H9 (cell line): Measurements from ENCODE around the gene ZNF3. TPM values are rescaled to one million over a fixed set of nuclear protein-coding genes. Genes with fewer than 3 reads are reported as not detected.

Experiments used
- DNase-seq: peaks from one replicate; pipeline ENCODE4 v3.0.0-alpha.2; 2017
- H2AFZ ChIP-seq: one replicate; pipeline ENCODE4 v1.6.1; 2013; ENCODE audit warnings: mild to moderate bottlenecking, low read length, control low read depth, moderate library complexity
- H2AK5ac ChIP-seq: 2 replicates; pipeline ENCODE4 v1.6.1; 2013; ENCODE audit warnings: low read length, control low read depth, mixed read lengths; ENCODE audit not compliant: insufficient read length
- H2BK120ac ChIP-seq: one replicate; pipeline ENCODE4 v1.6.1; 2013; ENCODE audit warnings: low read depth, mild to moderate bottlenecking, low read length, control low read depth, inconsistent platforms; ENCODE audit not compliant: poor library complexity, severe bottlenecking
- H2BK12ac ChIP-seq: 2 replicates; pipeline ENCODE4 v1.6.1; 2013; ENCODE audit warnings: low read length, control low read depth, mixed read lengths, low read depth; ENCODE audit not compliant: insufficient read length
- H2BK15ac ChIP-seq: 2 replicates; pipeline ENCODE4 v1.6.1; 2013; ENCODE audit warnings: low read depth, low read length, control low read depth
- H2BK20ac ChIP-seq: one replicate; pipeline ENCODE4 v1.6.1; 2013; ENCODE audit warnings: low read depth, mild to moderate bottlenecking, low read length, control low read depth, inconsistent platforms; ENCODE audit not compliant: poor library complexity, severe bottlenecking
- H2BK5ac ChIP-seq: 2 replicates; pipeline ENCODE4 v1.6.1; 2013; ENCODE audit warnings: low read length, control low read depth, mixed read lengths; ENCODE audit not compliant: insufficient read length
- H3K14ac ChIP-seq: 2 replicates; pipeline ENCODE4 v1.6.1; 2013; ENCODE audit warnings: low read length, control low read depth; ENCODE audit not compliant: insufficient read depth
- H3K18ac ChIP-seq: 2 replicates; pipeline ENCODE4 v1.6.1; 2013; ENCODE audit warnings: low read depth, mild to moderate bottlenecking, mixed read lengths, low read length, control low read depth; ENCODE audit not compliant: insufficient read length
- H3K23ac ChIP-seq: 2 replicates; pipeline ENCODE4 v1.6.1; 2013; ENCODE audit warnings: low read length, control low read depth, mixed read lengths, low read depth; ENCODE audit not compliant: insufficient read length
- H3K23me2 ChIP-seq: 2 replicates; pipeline ENCODE4 v1.6.1; 2013; ENCODE audit warnings: low read depth, mild to moderate bottlenecking, mixed read lengths, low read length, control low read depth; ENCODE audit not compliant: insufficient read length, poor library complexity, severe bottlenecking
- H3K27ac ChIP-seq: 2 replicates; pipeline ENCODE4 v1.5.1; 2013; ENCODE audit warnings: low read length, control low read depth, mixed read lengths, low read depth; ENCODE audit not compliant: insufficient read length
- H3K27me3 ChIP-seq: 2 replicates; pipeline ENCODE4 v1.6.1; 2013; ENCODE audit warnings: low read length, control low read depth, inconsistent platforms; ENCODE audit not compliant: insufficient read depth
- H3K4ac ChIP-seq: 2 replicates; pipeline ENCODE4 v1.6.1; 2013; ENCODE audit warnings: low read depth, mild to moderate bottlenecking, control low read depth, inconsistent platforms, low read length, moderate library complexity
- H3K4me1 ChIP-seq: 2 replicates; pipeline ENCODE4 v1.6.1; 2013; ENCODE audit warnings: low read length, control low read depth, inconsistent platforms; ENCODE audit not compliant: insufficient read depth
- H3K4me2 ChIP-seq: 2 replicates; pipeline ENCODE4 v1.6.1; 2013; ENCODE audit warnings: low read length, control low read depth, mixed read lengths; ENCODE audit not compliant: insufficient read length, insufficient read depth
- H3K56ac ChIP-seq: 2 replicates; pipeline ENCODE4 v1.6.1; 2013; ENCODE audit warnings: low read depth, mild to moderate bottlenecking, mixed read lengths, low read length, control low read depth; ENCODE audit not compliant: insufficient read length
- H3K79me1 ChIP-seq: 2 replicates; pipeline ENCODE4 v1.6.1; 2013; ENCODE audit warnings: low read depth, mild to moderate bottlenecking, moderate library complexity, low read length, control low read depth, inconsistent platforms; ENCODE audit not compliant: insufficient read depth, poor library complexity, severe bottlenecking
- H3K79me2 ChIP-seq: 2 replicates; pipeline ENCODE4 v1.6.1; 2013; ENCODE audit warnings: low read length, control low read depth, inconsistent platforms; ENCODE audit not compliant: insufficient read depth
- H3K9ac ChIP-seq: 2 replicates; pipeline ENCODE4 v1.6.1; 2013; ENCODE audit warnings: low read length, control low read depth, mixed read lengths; ENCODE audit not compliant: insufficient read length; ENCODE audit errors: extremely low read depth
- H3K9me3 ChIP-seq: one replicate; pipeline ENCODE4 v1.6.1; 2013; ENCODE audit warnings: low read depth, low read length, inconsistent platforms; ENCODE audit not compliant: control insufficient read depth
- H3T11ph ChIP-seq: one replicate; pipeline ENCODE4 v1.6.1; 2013; ENCODE audit warnings: mild to moderate bottlenecking, low read length, control low read depth, inconsistent platforms
- H4K20me1 ChIP-seq: one replicate; pipeline ENCODE4 v1.6.1; 2013; ENCODE audit not compliant: control insufficient read depth, insufficient read length, insufficient read depth
- H4K5ac ChIP-seq: 2 replicates; pipeline ENCODE4 v1.6.1; 2013; ENCODE audit warnings: low read depth, mild to moderate bottlenecking, mixed read lengths, low read length, control low read depth; ENCODE audit not compliant: insufficient read length
- H4K8ac ChIP-seq: replicated peaks from 2 replicates; pipeline ENCODE4 v1.6.1; 2013; ENCODE audit warnings: low read length, control low read depth, mixed read lengths, low read depth; ENCODE audit not compliant: insufficient read length
- H4K91ac ChIP-seq: 2 replicates; pipeline ENCODE4 v1.6.1; 2013; ENCODE audit warnings: low read depth, mild to moderate bottlenecking, moderate library complexity, mixed read lengths, low read length, control low read depth; ENCODE audit not compliant: insufficient read length
- H3K27ac Mint-ChIP-seq, 3 experiments: 2 replicates in 2 of 3; 3 replicates in 1 of 3; pipeline ENCODE4 v1.8.0; 2020 to 2021; ENCODE audit warnings: mixed read lengths in 3 of 3, mild to moderate bottlenecking in 1 of 3, moderate library complexity in 1 of 3
- H3K27me3 Mint-ChIP-seq: 2 replicates; pipeline ENCODE4 v1.8.0; 2021; ENCODE audit warnings: low read depth, mild to moderate bottlenecking, moderate library complexity, mixed read lengths
- H3K36me3 Mint-ChIP-seq, 3 experiments: 2 replicates in 2 of 3; 3 replicates in 1 of 3; pipeline ENCODE4 v1.8.0; 2020 to 2021; ENCODE audit warnings: low read depth in 3 of 3, mixed read lengths in 3 of 3; ENCODE audit not compliant: insufficient read depth in 1 of 3
- H3K4me1 Mint-ChIP-seq, 2 experiments: 2 replicates each; pipeline ENCODE4 v1.8.0; 2020; ENCODE audit warnings: mixed read lengths in 2 of 2
- H3K4me3 Mint-ChIP-seq, 2 experiments: 2 replicates in 1 of 2; 3 replicates in 1 of 2; pipeline ENCODE4 v1.8.0; 2020 to 2021; ENCODE audit warnings: mild to moderate bottlenecking in 2 of 2, mixed read lengths in 2 of 2, moderate library complexity in 1 of 2
- H3K9me3 Mint-ChIP-seq, 2 experiments: 2 replicates in 1 of 2; 3 replicates in 1 of 2; pipeline ENCODE4 v1.8.0; 2020; ENCODE audit warnings: mild to moderate bottlenecking in 2 of 2, mixed read lengths in 2 of 2, moderate library complexity in 1 of 2
- CTCF ChIP-seq: fragments of 200-600 bp; sonication (generic); conservative IDR thresholded peaks from 3 replicates; pipeline ENCODE4 v1.8.0; 2021; ENCODE audit warnings: antibody characterized with exemption, mild to moderate bottlenecking
- WGBS: extraction: QIAGEN DNeasy Blood & Tissue Kit; methylation state at CpG from one replicate; pipeline ENCODE4 v1.1.7; 2013; ENCODE audit warnings: missing lambda C conversion rate, low lambda C conversion rate, mixed read lengths; ENCODE audit not compliant: insufficient read length; ENCODE audit errors: extremely low coverage; 5-methylcytosine and 5-hydroxymethylcytosine counted together
- total RNA-seq: library from RNA; stranded (reverse); gene quantifications from 2 replicates; pipeline ENCODE4 v1.2.1, GENCODE V29; 2021

The ZNF3 gene
- total RNA-seq, 1 experiment from 2014 or later = 60.4 TPM

- Histone ChIP-seq H2AK5ac (no peak overlapping the region), H3K9me3 (peaks cover 4% of the 10 kb centered on the region), H2BK120ac (no peak overlapping the region), H2AFZ (no peak overlapping the region), H2BK15ac (no peak overlapping the region), H3K23ac (no peak overlapping the region), H3K27me3 (no peaks in the 10 kb centered on the region), H2BK20ac (no peak overlapping the region), H3T11ph (no peak overlapping the region), H3K56ac (no peak overlapping the region), H3K4ac (no peak overlapping the region), H3K23me2 (no peaks in the 10 kb centered on the region), H3K14ac (no peak overlapping the region), H2BK12ac (no peak overlapping the region), H4K5ac (no peak overlapping the region), H3K79me1 (no peaks in the 10 kb centered on the region), H3K4me2 (no peak overlapping the region), H4K91ac (no peak overlapping the region), H3K18ac (no peak overlapping the region), H4K8ac (no peak overlapping the region), H4K20me1 (no peaks in the 10 kb centered on the region), H3K27ac (no peak overlapping the region), H3K4me1 (no peaks in the 10 kb centered on the region), H2BK5ac (no peak overlapping the region), H3K9ac (no peak overlapping the region), H3K79me2 (no peaks in the 10 kb centered on the region)
- no peak for DNase-seq
- Mint-ChIP-seq H3K27ac (no peak overlapping the region), H3K4me3 (no peak overlapping the region), H3K4me1 (peaks cover 12 to 17% of the 10 kb centered on the region in 2 experiments), H3K27me3 (no peaks in the 10 kb centered on the region), H3K36me3 (peaks cover 35 to 65% (median 55%) of the 10 kb centered on the region in 3 experiments), H3K9me3 (peaks cover 7 to 12% of the 10 kb centered on the region in 2 experiments; a peak in 3 of 5 replicates)
- WGBS = no CpG with 5 or more reads among the region's 7 CpGs
- TF ChIP-seq CTCF = no peak
Measured at GRCh38 chr7:100038326-100038725, 43.2 kb downstream of the ZNF3 start.
